ENCODE results near the gene TDRD9.
A peak's percentile ranks its signal among the peaks of the same experiment; 100 is the strongest.
"Not testable (repeated sequence)": the region's sequence is repeated elsewhere in the genome, so short reads cannot be mapped to it uniquely, and the experiment has no call there.

TDRD9 gene

GRCh38 chr14:103915616-103916015, 12.6 kb upstream of the TDRD9 start:
- DNase-seq, result no peak
- in situ Hi-C loops (cut with HindIII; ENCODE audit: low pct_ligation_motif_present, low pct_unique_long_range_greater_than_20kb, low sequenced_read_pairs), result no loop called here

GRCh38 chr14:103916636-103917262, 11.5 kb upstream of the TDRD9 start:
- DNase-seq, result no peak
- in situ Hi-C loops (cut with HindIII; ENCODE audit: low pct_ligation_motif_present, low pct_unique_long_range_greater_than_20kb, low sequenced_read_pairs), result no loop called here

DNA sequence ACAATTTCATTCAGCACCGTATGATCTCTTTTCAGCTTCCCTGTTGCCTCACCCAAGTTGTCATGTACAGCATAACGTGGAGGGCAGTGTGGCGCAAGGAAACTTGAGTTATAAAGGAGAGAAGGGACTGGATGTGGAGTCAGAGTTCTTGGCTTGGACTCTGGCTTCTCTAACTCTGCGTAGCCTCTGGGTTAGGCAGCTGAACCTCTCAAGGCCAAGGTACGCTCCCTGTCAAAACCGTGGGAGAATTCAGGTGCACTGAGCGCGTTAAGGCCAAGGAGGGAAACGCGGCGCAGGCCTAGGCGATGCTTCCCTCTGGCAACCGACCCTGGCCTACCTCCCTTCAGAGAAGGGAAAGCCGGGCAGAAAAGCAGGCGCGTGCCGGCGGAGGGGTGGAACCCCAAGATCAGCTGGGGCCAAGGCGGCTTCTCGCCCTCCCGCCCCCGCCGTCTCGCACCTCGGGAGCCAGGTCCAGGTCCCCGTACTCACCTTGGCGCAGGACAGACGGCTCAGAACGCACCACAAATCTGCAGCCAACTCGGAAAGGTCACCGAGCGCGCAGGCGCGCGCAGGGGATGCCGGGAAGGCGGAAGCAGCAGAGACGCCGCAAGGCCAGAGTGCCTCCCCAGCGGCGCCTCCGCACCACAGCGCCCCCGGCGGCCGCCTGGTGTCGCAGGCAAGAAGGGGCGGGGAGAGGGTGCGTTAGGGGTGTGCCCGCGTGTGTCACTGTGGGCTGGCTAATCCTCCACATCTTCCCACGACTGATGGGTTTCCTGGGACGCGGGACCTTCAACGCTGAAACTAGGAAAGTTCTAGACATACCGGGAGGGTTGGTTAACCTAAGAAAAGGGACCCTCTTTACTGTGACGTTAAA, 7.0 kb upstream of the TDRD9 start:
- DNase-seq, result peak; percentile 87
- in situ Hi-C loops (cut with HindIII; ENCODE audit: low pct_ligation_motif_present, low pct_unique_long_range_greater_than_20kb, low sequenced_read_pairs), result no loop called here

DNA sequence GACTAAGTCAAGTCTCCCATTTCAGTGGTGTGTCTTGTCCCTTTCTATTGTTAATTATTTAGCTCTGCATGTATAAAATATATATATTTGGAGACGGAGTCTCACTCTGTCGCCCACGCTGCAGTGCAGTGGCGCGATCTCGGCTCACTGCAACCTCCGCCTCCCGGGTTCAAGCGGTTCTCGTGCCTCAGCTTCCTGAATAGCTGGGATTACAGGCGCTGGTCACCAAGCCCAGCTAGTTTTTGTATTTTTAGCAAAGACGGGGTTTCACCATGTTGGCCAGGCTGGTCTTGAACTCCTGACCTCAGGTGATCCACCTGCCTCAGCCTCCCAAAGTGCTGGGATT, 6.4 kb upstream of the TDRD9 start:
- DNase-seq; in situ Hi-C loops (cut with HindIII; ENCODE audit: low pct_ligation_motif_present, low pct_unique_long_range_greater_than_20kb, low sequenced_read_pairs): not testable (repeated sequence)

GRCh38 chr14:103923863-103924262, 4.4 kb upstream of the TDRD9 start:
- peak; percentile 5 for DNase-seq
- in situ Hi-C loops (cut with HindIII; ENCODE audit: low pct_ligation_motif_present, low pct_unique_long_range_greater_than_20kb, low sequenced_read_pairs), result no loop called here

GRCh38 chr14:103925316-103925715, 2.9 kb upstream of the TDRD9 start:
- DNase-seq, result no peak
- in situ Hi-C loops (cut with HindIII; ENCODE audit: low pct_ligation_motif_present, low pct_unique_long_range_greater_than_20kb, low sequenced_read_pairs), result no loop called here

DNA sequence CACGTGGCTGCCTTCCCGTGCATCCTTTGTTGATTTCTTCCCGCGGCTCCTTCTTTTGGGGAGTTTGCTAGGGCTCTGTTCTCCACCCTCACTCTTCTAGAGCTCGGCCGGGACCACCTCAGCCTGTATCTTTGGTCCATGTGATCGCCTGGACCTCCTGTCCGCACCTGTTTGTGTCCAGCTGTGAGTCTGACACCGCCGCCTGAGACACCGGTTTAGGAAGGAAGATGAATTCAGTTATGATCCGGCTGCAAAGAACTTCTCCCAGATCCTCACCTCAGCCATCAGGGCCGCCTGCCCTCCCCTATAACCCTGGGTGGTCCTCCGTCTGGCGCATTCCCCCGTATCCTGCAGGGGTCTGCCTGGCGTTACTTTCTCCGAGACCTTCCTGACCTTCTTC, 690 bp upstream of the TDRD9 start:
- no peak for DNase-seq
- in situ Hi-C loops (cut with HindIII; ENCODE audit: low pct_ligation_motif_present, low pct_unique_long_range_greater_than_20kb, low sequenced_read_pairs), result no loop called here

GRCh38 chr14:103930051-103930604, 1.9 kb downstream of the TDRD9 start:
- no peak for DNase-seq
- in situ Hi-C loops (cut with HindIII; ENCODE audit: low pct_ligation_motif_present, low pct_unique_long_range_greater_than_20kb, low sequenced_read_pairs), result no loop called here

- in situ Hi-C loops (cut with HindIII; ENCODE audit: low pct_ligation_motif_present, low pct_unique_long_range_greater_than_20kb, low sequenced_read_pairs), result no loop called here
- no peak for DNase-seq
Measured at GRCh38 chr14:103931422-103931821, 3.2 kb downstream of the TDRD9 start.

GRCh38 chr14:103932791-103933490, 4.7 kb downstream of the TDRD9 start:
- no peak for DNase-seq
- in situ Hi-C loops (cut with HindIII; ENCODE audit: low pct_ligation_motif_present, low pct_unique_long_range_greater_than_20kb, low sequenced_read_pairs), result no loop called here

DNA sequence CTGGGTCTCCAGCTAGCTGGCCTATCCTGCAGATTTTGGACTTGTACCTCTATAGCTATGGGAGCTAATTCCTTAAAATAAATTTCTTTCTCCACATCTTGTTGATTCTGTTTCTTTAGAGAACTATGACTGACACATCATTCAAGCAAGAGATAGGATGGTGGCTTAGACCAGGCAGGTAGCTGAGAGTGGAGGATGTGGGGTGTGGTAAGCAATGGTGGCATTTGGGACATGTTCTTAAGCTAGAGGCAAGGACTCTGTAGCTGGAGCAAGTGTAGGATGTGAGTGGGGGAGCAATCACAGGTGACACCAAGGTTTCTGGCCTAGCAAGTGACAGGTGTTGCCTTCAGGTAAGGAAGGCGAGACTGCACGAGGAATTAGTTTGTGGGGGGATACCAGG, 6.8 kb downstream of the TDRD9 start:
- in situ Hi-C loops (cut with HindIII; ENCODE audit: low pct_ligation_motif_present, low pct_unique_long_range_greater_than_20kb, low sequenced_read_pairs), result no loop called here
- no peak for DNase-seq

DNA sequence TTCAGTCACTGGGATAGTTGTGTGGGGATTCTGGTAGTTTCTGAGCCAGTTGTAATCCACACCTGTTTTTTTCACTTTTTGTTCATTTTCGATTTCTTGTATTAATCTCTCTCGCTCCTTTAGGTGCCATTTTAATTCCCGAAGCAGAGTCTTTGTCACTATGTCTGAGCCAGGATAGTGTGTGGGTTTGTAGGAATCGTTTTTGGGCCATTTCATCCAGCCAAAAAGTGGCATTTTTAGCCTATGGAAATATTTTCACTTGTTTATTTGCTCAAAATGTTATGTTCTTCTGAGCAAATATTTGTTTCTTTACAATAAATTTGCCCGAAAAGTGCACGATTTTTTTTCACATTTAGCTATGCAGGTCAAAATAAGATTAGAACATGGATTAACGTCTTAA, 13.2 kb downstream of the TDRD9 start:
- in situ Hi-C loops (cut with HindIII; ENCODE audit: low pct_ligation_motif_present, low pct_unique_long_range_greater_than_20kb, low sequenced_read_pairs), result no loop called here

GRCh38 chr14:103941973-103942736, 13.9 kb downstream of the TDRD9 start, which contains the start of gene RD3L:
Gene RD3L (minus strand): TSS chr14:103942529. CDS start chr14:103941695, 834 bp downstream.
- no peak for DNase-seq
- in situ Hi-C loops (cut with HindIII; ENCODE audit: low pct_ligation_motif_present, low pct_unique_long_range_greater_than_20kb, low sequenced_read_pairs), result no loop called here

More for the DNA sequence above, 13.2 kb downstream of the TDRD9 start:
- DNase-seq, result no peak

GRCh38 chr14:103943673-103944072, 15.4 kb downstream of the TDRD9 start:
- in situ Hi-C loops (cut with HindIII; ENCODE audit: low pct_ligation_motif_present, low pct_unique_long_range_greater_than_20kb, low sequenced_read_pairs), result no loop called here

DNA sequence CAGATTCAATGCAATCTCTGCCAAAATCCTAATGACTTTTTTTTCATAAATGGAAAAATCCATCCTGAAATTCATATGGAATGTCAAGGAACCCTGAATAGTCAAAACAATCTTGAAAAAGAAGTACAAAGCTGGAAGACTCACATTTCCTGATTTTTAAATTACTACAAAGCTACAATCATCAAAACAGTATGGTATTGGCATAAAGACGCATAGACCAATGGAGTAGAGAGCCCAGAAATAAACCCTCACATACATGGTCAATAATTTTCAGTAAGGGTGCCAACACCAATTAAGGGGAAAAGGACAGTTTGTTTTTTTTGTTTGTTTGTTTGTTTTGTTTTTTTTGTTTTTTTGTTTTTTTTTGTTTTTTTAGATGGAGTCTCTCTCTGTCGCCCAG, 18.7 kb downstream of the TDRD9 start:
- DNase-seq, result no peak
- in situ Hi-C loops (cut with HindIII; ENCODE audit: low pct_ligation_motif_present, low pct_unique_long_range_greater_than_20kb, low sequenced_read_pairs), result no loop called here

More at GRCh38 chr14:103943673-103944072, 15.4 kb downstream of the TDRD9 start:
- no peak for DNase-seq

GRCh38 chr14:103948442-103948841, 20.2 kb downstream of the TDRD9 start:
- no peak for DNase-seq

GRCh38 chr14:103949131-103949790, 21.0 kb downstream of the TDRD9 start:
- DNase-seq, result no peak
- in situ Hi-C loops (cut with HindIII; ENCODE audit: low pct_ligation_motif_present, low pct_unique_long_range_greater_than_20kb, low sequenced_read_pairs), result no loop called here

More at GRCh38 chr14:103948442-103948841, 20.2 kb downstream of the TDRD9 start:
- in situ Hi-C loops (cut with HindIII; ENCODE audit: low pct_ligation_motif_present, low pct_unique_long_range_greater_than_20kb, low sequenced_read_pairs), result no loop called here
